HG03432 (cell line): Measurements from ENCODE around the gene ENOX2.
"Not testable (repeated sequence)": the region's sequence is repeated elsewhere in the genome, so short reads cannot be mapped to it uniquely, and the experiment has no call there.

Experiments
- ATAC-seq: cut with Tn5 transposase; IDR thresholded peaks from one replicate; pipeline ENCODE4 v1.9.1; 2021; ENCODE audit warnings: mild to moderate bottlenecking, moderate library complexity; ENCODE audit not compliant: unreplicated experiment

ENOX2 gene, protein sequence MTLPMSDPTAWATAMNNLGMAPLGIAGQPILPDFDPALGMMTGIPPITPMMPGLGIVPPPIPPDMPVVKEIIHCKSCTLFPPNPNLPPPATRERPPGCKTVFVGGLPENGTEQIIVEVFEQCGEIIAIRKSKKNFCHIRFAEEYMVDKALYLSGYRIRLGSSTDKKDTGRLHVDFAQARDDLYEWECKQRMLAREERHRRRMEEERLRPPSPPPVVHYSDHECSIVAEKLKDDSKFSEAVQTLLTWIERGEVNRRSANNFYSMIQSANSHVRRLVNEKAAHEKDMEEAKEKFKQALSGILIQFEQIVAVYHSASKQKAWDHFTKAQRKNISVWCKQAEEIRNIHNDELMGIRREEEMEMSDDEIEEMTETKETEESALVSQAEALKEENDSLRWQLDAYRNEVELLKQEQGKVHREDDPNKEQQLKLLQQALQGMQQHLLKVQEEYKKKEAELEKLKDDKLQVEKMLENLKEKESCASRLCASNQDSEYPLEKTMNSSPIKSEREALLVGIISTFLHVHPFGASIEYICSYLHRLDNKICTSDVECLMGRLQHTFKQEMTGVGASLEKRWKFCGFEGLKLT

DNA sequence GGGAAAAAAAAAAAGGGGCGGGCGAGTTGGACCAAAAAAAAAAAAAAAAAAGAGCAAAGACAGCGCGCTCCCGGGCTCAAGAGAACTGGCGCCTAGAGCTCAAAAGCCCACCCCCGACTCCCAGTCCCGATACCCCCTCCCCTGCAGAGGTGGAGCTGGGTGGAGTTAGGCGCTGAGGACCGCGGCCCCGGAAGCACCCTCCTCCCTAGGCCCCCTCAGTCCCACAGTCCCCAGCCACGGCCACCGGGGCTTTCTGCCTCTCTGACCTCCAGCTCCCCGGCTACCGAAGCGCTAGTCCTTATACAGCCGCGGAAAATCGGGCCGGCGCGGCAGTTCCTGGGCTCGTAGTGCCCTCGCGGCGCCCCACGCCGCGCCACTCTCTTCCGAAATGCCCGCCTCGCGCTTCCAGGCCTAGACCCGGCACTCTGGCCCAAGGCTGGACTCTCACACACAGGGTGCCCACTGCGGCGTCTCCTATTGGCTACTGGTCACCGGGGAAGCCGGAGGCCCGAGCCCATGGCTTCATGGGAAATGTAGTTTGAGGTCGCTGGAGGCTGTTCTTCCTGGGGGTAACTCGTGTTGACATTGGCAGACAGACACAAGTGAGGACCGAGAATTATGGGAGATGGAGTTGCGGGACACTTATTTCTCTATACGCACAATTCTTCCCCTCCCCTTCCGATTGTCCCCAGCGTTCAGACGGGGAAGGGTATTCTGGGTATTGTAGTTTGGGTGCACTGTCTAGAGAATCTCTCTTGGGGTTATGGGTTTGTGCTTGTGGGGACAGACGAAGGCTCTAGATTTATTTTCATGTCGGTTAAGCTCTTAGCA, at the start of gene ENOX2:
Gene ENOX2 (minus strand): TSS at position 427 of the 831 bp plus-strand sequence. CDS start 199,993 bp downstream, outside the sequence.
- ATAC-seq = peak; percentile 99

DNA sequence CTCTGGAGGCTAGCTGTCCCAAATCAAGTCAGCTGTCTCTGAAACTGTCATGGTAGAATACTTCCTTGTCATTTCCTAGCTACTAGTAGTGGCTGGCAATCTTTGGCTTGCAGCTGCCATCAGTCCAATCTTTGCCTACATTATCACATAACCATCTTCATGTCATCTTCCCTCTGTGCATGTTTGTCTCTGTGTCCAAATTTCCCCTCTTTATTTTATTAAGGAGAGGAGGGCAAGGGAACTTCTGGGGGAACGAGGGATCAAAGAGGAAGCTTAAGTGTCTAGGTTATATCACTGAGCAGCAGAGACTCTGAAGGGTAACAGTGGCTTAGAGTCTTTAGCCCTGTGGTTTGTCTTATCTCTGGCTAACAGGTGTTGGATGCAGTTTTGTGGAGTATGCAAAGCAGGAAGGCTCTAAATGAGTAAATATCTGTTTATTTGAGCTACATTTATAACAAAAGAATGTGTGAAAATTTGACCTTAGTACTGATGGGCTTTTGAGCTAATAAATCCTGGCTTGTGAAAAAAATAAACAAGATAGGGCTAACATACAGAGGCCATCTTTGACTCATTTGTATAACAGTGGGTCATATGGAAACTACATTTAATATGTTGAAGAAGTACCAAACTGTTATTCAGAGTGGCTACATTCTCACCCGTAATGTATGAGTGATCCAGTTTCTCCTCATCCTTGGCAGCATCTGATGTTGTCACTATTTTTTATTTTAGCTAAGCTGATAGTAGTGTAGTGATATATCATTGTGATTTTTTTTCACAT, 49.4 kb upstream of the ENOX2 start:
- peak; percentile 98 for ATAC-seq

DNA sequence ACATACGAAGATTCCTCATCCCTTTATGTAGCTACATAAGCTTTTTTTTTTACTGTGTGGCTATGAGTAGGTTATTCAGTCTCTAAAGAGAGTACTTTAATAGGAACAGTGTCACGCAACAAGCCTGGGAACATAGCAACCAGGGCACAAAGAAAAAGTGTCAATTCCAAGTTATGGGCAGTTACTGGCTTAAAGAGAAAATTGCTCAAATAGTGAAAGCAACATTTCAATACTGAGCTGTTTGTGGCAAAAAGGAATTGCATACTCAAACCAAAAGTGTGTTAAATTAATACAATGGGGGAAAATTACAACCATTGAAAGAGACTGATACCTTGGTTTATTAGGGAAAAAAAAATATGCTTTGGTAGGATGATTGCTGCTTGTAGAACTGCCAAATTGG, 41.2 kb upstream of the ENOX2 start:
- no peak for ATAC-seq

DNA sequence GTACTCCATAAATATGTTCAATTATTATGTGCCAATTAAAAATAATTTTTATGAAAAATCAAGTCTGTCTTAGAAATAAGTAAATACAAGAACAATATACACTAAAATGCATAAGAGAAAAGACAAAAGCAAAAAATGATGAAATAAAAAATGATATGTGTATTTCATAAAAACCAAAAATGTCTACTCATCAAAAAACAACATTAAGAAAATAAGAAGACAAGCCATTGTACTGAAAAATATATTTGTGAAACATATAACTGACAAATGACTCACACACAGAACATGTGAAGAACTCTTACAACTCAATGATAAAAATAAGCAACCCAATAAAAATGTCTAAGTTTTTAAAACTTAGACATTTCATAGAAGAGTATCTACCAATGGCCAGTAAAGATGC, 34.1 kb upstream of the ENOX2 start:
- ATAC-seq = no peak

DNA sequence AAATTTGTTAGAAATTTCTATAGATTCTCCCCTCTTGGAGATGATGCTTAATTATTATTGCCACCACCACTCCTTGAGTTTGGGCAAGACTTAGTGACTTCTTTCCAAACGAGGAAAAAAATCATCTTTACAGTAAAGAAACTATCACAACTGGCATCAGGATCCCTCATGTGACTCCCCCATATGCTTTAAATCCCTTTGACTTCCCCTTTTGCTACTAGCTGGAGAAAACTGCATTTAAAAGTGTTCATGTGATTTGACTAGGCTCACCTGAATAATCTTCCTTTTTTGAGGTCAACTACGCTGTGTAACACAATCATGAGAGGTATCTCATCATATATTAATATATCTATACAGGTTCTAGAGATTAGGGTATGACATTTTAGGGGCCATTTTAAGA, 30.3 kb upstream of the ENOX2 start:
- no peak for ATAC-seq

DNA sequence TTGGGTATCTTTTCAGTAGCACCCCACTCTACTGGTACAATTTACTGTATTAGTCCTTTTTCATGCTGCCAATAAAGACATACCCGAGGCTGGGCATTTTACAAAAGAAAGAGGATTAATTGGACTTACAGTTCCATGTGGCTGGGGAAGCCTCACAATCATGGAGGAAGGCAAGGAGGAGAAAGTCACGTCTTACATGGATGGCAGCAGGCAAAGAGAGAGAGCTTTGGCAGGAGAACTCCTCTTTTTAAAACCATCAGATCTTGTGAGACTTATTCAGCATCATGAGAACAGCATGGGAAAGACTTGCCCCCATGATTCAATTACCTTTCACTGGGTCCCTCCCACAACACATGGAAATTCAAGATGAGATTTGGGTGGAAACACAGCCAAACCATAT, 17.4 kb upstream of the ENOX2 start:
- ATAC-seq = not testable (repeated sequence)

DNA sequence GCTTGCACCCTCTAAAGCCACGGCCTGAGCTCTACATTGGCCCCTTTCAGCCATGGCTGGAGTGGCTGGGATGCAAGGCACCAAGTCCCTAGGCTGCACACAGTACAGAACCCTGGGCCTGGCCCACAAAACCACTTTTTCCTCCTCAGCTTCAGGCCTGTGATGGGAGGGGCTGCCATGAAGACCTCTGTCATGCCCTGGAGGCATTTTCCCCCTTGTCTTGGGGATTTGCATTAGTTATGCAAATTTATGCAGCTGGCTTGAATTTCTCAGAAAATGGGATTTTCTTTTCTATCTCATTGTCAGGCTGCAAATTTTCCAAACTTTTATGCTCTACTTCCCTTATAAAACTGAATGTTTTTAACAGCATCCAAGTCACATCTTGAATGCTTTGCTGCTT, 16.7 kb upstream of the ENOX2 start:
- not testable (repeated sequence) for ATAC-seq

DNA sequence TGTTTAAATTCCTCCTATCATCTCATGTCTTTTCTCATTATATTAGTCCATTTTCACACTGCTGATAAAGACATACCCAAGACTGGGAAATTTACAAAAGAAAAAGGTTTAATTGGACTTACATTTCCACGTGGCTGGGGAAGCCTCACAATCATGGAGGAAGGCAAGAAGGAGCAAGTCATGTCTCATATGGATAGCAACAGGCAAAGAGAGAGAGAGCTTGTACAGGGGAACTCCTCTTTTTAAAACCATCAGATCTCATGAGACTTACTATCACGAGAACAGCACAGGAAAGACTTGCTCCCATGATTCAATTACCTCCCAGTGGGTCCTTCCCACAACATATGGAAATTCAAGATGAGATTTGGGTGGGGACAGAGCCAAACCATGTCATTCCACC, 15.5 kb upstream of the ENOX2 start:
- ATAC-seq = not testable (repeated sequence)

DNA sequence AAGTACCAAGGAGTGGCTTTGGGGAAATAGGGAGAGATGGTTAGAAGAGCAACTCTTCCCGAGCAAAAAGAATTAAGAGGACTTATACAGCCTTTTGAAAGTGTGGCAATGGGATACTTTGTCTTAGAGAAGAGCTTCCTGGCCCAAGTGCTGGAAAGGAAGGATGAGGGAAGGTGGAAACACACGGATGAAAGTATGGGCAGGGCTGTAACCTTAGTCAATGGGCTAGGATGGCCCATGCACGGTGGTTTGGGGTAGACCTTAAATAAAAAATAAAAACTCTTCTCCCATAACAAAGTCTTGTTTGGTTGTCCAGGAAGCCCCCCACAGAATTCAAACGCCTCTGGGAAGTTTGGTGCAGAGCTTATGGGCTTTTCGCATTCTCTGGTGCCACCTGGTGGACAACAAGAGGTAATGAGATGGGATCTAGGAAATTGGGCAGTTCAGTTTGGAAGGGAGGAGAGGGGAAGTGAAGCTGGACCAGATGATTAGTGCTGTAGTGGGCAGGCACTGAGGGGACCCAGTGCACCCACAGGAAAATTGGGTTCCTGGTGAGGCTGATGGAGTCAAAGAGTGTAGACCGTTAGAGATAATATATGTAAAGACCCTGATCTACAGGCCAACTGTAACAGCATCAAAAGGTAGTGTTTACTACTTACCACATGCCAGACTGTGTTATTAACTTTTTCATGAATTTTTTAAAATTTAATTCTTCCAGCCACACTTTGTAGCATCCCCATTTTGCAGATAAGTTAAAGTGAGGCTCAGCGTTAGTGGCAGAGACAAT, 13.8 kb upstream of the ENOX2 start:
- peak; percentile 52 for ATAC-seq

DNA sequence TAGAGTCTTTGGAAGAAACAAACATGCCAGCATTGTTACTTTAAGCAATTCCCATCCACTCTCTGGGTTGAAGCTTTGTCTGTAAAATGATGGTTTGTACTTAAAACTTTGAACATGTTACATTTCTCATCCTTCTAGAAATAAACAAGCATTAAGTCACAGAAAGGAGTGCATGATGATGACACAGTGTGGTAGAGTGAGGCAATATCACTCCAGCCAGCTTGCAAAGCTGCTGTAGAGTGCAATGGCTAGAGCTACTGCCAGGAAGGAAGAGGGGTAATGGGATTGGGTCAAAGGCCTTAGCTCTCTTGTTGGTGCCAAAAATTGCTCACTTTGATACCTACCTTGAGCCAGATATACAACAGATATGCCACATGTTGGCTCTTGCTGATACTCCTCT, 12.3 kb upstream of the ENOX2 start:
- ATAC-seq = no peak

DNA sequence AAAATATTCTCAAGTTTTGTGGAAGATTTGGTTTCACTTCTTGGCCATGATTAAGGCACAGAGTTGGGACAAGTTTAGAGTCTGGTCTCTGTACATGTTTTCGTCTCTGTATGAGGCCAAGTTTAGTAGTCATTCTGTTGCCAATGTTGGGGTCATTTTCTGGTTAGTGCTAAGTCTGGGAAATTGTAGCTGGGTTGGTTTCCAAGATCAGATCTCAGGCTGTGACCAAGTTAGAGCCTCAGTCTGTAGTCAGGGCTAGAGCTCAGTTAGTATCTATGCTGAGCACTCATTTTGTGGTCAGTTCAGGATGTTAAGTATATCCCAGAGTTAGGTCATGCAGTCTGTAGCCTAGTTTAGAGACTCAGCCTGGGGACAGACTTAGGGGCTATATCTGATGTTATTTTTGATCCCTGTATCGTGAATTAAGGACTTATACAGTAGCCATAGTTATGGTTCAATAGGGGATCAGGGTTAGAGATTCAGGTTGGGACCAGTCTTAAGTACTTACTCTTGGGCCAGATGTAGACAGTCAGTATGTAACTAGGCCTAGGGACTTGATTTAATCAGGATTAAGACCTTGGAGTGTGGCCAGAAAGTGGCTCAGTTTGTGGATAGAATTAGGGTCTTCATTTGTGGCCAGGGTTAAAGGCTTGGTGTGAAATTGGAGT, 6.6 kb upstream of the ENOX2 start:
- no peak for ATAC-seq

DNA sequence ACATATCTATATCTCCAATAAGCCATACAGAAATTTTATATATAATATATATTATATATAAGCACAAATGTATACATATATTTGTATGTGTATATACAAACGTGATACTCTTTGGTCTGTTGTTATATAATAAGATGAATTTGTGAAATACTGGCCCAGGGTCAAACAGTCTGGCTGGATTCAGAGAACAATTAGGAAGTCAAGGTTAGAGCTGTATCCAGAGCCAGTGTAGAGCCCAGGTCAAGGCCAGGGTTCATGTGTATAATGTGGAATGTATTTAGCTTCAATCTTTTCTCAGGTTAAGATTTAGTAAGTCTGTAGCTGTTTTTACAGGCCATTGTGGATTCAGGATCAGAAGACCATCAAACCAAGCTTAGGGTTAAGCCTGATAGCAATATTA, 3.8 kb upstream of the ENOX2 start:
- ATAC-seq = no peak

DNA sequence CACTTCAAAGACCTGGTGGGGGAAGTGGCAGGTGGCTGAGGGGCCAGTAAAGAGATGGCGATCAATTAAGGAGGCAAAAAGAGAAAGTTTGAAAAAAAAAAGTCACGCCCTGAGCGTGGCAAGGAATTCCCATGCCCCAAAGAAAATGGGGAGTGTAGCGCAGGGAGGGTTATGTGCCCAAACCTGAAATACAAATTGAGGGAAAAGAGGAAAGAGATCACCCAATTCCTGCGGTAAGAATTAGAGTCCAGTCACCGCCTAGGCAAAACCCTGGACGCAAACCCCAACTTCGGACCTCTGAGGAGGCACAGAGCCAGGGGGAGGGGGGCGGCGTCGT, 595 bp downstream of the ENOX2 start:
- no peak for ATAC-seq

DNA sequence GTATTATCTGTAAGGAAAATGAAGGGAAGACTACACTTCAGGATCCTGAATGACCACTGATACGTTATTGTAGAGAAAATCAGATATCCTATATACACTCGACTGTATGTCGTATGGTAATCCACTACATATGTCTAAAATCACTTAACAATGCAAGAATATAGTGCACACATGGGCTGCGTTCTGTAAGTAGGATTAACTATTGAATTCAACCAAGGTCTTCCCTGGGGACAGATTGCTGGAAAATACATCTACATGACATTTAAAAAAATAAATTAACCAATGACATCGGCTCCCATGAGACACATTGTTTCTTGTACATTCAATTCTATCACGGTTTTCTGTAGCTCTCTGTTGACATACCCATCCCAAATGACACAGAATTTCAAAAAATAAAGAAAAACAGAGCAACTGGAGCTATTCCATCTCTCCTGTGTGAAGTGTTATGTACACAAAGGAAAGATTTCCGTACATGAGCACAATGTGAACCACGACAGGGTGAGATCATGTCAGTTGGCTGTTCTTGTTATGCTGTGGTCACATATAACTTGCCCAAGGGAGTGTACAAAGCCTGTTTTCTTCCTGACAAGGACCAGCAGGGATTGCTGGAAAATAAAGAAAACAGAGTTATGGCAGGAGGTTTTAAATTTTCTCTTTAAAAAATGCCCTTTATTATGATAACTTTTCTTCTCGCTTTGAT, 6.1 kb downstream of the ENOX2 start:
- no peak for ATAC-seq

DNA sequence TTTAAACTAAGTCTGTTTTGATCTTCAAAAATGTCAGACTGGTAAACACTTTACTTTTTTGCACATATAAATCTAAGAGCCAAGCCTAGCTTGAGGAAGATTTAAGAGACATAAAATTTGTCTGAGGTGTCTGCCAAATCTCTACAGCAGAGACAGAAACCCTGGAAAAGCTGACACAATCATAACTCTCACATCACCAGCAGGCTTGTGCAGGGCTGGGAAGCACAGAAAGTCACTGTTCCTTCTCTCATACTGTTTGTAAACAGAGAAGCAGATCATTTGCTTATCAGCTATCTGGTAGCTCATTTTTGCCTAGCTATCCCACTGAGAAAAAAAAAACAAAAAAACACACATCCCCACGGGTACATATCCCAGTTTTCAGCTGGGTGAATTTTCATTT, 7.0 kb downstream of the ENOX2 start:
- no peak for ATAC-seq

DNA sequence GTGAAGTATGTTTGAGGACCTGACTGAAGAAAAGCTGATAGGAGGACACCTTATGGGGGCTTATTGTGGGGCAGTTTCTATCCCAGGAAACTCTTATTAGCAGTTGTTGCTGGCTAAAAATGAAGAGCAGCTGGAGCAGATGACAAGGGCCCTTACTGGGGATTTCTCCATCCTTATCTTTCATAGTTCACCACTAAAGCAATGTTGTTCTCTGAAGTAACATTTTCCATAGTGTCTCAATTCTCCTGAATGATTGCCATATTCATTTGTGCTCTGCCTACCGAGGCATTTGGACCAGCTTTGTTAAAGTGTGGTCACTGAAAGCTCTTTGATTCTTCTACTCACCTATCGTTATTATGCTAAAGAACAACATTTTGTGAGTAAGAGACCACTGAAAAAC, 7.7 kb downstream of the ENOX2 start:
- ATAC-seq = no peak

DNA sequence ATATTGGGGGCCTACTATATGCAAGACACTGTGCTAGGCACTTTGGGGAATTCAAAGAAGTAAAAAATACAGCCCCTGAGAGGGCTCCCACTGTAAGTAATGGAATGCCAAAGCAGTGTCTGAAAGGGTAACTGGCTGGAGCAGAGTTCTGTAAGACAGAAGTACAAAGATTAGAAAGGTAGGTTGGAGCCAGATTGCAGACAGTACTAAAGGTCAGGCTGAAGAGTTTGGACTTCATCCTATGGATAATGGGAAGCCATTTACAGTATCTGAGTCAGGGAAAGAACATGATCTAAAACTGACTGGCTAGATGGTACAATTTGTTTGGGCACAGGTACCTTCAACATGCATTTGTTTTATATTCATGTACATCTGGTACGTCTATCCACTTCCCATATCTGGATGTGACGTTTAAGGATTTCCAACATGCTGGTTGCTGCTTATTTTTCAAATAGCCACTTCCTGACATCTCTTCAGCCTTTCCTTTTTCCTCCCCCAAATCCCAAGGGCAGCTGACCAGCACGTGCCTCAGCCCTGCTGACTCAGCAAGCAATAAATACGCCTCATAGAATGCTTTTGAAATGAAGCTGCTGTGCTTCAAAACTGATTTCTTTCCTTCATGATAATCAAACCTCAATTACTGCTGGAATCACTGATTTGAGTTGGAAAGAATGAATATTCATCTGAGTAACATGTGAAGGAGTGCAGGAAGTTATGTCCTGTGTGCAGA, 9.5 kb downstream of the ENOX2 start:
- no peak for ATAC-seq

DNA sequence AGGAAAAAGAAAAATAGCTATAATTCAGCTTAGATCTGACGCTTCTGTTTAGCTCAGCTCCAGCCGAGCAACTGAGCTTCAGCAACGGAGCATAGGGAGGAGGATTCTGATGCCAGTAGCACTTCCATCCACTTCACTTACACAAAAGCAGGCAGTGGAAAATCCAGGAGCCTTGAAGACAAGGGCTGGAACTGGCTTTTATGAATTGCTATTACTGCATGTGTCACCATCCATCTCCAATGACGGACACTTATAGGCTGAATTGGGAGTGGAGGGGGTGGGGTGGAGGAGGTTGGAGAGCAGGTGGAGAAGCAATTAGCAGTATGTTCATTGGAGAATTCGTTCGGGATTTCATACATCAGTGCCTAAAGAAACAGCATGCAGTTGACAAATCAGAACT, 15.6 kb downstream of the ENOX2 start:
- no peak for ATAC-seq

DNA sequence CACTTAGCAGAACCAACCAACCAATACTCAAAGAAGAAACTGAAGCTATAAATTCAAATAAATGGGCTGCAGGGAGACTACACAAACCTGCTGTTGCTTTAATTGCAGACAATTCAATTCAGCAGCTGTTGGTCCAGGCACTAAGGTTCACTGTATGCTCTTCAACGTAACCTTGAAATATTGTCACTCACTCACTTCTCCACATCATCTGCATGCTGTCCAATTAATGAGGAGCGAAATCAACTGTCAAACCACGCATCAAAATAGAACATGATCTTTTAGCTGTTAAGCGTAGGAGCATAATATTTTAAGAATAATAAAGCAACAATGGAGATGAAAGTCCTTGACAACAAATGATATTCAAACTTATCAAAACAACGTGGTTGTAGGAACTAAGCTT, 17.0 kb downstream of the ENOX2 start:
- no peak for ATAC-seq
